B cell (primary cell): Measurements from ENCODE around the gene PLP2.

Experiments
- EZH2 ChIP-seq: IDR thresholded peaks from 2 replicates; pipeline ENCODE4 v1.6.1; 2012; ENCODE audit warnings: borderline replicate concordance, low read depth, mild to moderate bottlenecking, moderate library complexity, low read length; ENCODE audit not compliant: insufficient read depth, poor library complexity, severe bottlenecking
- TF ChIP-seq, protein P1 (sequence below): fragments of 200-600 bp; IDR thresholded peaks from one replicate; pipeline ENCODE4 v1.8.0; 2022; ENCODE audit warnings: antibody characterized with exemption, mild to moderate bottlenecking

DNA sequence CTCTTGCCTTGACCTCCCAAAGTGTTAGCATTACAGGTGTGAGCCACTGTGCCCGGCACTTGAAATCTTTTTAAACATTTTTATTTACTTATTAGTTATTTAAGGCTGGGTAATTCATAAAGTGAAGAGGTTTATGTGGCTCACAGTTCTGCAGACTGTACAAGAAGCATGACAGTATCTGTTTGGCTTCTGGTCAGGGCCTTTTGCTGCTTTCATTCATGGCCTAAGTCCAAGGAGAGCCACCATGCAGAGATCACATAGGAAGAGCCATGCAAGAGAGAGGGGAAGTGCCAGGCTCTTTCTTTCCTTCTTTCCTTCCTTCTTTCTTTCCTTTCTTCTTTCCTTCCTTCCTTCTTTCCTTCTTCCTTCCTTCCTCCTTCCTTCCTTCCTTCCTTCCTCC lies 37.9 kb upstream of the PLP2 start:
- TF ChIP-seq, protein P1, sequence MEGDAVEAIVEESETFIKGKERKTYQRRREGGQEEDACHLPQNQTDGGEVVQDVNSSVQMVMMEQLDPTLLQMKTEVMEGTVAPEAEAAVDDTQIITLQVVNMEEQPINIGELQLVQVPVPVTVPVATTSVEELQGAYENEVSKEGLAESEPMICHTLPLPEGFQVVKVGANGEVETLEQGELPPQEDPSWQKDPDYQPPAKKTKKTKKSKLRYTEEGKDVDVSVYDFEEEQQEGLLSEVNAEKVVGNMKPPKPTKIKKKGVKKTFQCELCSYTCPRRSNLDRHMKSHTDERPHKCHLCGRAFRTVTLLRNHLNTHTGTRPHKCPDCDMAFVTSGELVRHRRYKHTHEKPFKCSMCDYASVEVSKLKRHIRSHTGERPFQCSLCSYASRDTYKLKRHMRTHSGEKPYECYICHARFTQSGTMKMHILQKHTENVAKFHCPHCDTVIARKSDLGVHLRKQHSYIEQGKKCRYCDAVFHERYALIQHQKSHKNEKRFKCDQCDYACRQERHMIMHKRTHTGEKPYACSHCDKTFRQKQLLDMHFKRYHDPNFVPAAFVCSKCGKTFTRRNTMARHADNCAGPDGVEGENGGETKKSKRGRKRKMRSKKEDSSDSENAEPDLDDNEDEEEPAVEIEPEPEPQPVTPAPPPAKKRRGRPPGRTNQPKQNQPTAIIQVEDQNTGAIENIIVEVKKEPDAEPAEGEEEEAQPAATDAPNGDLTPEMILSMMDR = no peak
- no peak for TF ChIP-seq EZH2
